Lower leg skin (tissue), 4 donors: Measurements from ENCODE around the gene NFATC2. TPM values are rescaled to one million over a fixed set of nuclear protein-coding genes. Genes with fewer than 3 reads are reported as not detected.

Experiments
- DNase-seq, 2 donors: peaks; one replicate each; pipeline ENCODE4 v3.0.0-alpha.2; 2019; ENCODE audit warnings: low spot score in 2 of 2
- H3K4me3 ChIP-seq: fragments of 200-600 bp; sonication (generic); 2 replicates; pipeline ENCODE4 v1.5.1; 2017; ENCODE audit warnings: mild to moderate bottlenecking, low read depth; ENCODE audit not compliant: poor library complexity, severe bottlenecking
- CTCF ChIP-seq, 3 donors: fragments of 450-650 bp; IDR thresholded peaks; one replicate each; pipeline ENCODE4 v1.5.1; 2016; ENCODE audit warnings: antibody characterized with exemption in 3 of 3, mild to moderate bottlenecking in 3 of 3, moderate library complexity in 2 of 3
- POLR2A ChIP-seq, 2 donors: fragments of 450-650 bp; IDR thresholded peaks; one replicate each; pipeline ENCODE4 v1.6.1; 2016 to 2017; ENCODE audit warnings: antibody characterized with exemption in 2 of 2, mild to moderate bottlenecking in 1 of 2, moderate library complexity in 1 of 2
- WGBS, 2 donors: methylation state at CpG; one replicate each; pipeline ENCODE4 v1.1.5; 2018; 5-methylcytosine and 5-hydroxymethylcytosine counted together
- intact Hi-C: fragments of 100-400 bp; cut with DNase I; formaldehyde crosslinking; loops from one replicate; pipeline ENCODE4 v1.15.0; 2023; ENCODE audit warnings: low total_unique reads
- total RNA-seq, 4 donors: library from RNA; depleted of rRNA; stranded (reverse); fragments of >200 nt; gene quantifications; one replicate each; pipeline ENCODE4 v1.1.0, GENCODE V29; 2016

The NFATC2 gene
- total RNA-seq, 4 donors from 2014 or later, result 4.0 to 10.4 (median 5.1) TPM

GRCh38 chr20:51356871-51357270 lies 185.6 kb downstream of the NFATC2 start:
- H3K4me3 ChIP-seq, result no peak overlapping the region
- WGBS, 2 donors, result 51 to 74% methylated on average over 3 of the region's 3 CpGs
- no peak for TF ChIP-seq POLR2A (IDR thresholded peaks at IDR 0.05)
- TF ChIP-seq CTCF (IDR thresholded peaks at IDR 0.05), result no peak
- no peak for DNase-seq
- intact Hi-C loops, result no loop called here

- DNase-seq, result no peak
- H3K4me3 ChIP-seq, result no peak overlapping the region
- intact Hi-C loops, result no loop called here
- WGBS, 2 donors, result 54 to 62% methylated on average over 5 to 7 of the region's 7 CpGs
- no peak for TF ChIP-seq CTCF (IDR thresholded peaks at IDR 0.05)
- no peak for TF ChIP-seq POLR2A (IDR thresholded peaks at IDR 0.05)
Measured at GRCh38 chr20:51354769-51355319, 187.7 kb downstream of the NFATC2 start.

GRCh38 chr20:51354191-51354768 lies 188.2 kb downstream of the NFATC2 start:
- intact Hi-C loops, result no loop called here
- TF ChIP-seq POLR2A (IDR thresholded peaks at IDR 0.05), result no peak
- TF ChIP-seq CTCF (IDR thresholded peaks at IDR 0.05), result no peak
- no peak overlapping the region for H3K4me3 ChIP-seq
- WGBS, 2 donors, result 77 to 79% methylated on average over 16 to 17 of the region's 17 CpGs
- DNase-seq, result no peak

- TF ChIP-seq CTCF (IDR thresholded peaks at IDR 0.05) (no peak), POLR2A (IDR thresholded peaks at IDR 0.05) (no peak)
- H3K4me3 ChIP-seq, result no peak overlapping the region
- no peak for DNase-seq
- intact Hi-C loops, result no loop called here
- 82 to 84% methylated on average over 4 of the region's 4 CpGs for WGBS, 2 donors
Measured at GRCh38 chr20:51353491-51353890, 189.0 kb downstream of the NFATC2 start.

GRCh38 chr20:51352791-51353190 lies 189.7 kb downstream of the NFATC2 start:
- 94 to 95% methylated on average over 11 of the region's 11 CpGs for WGBS, 2 donors
- TF ChIP-seq CTCF (IDR thresholded peaks at IDR 0.05) (no peak), POLR2A (IDR thresholded peaks at IDR 0.05) (no peak)
- intact Hi-C loops, result no loop called here
- H3K4me3 ChIP-seq, result no peak overlapping the region
- no peak for DNase-seq
